ENCODE data around the gene AHDC1.

- TF ChIP-seq CTCF (IDR thresholded peaks at IDR 0.05) (no peak), EZH2 (IDR thresholded peaks at IDR 0.05) (no peak)
Measured at GRCh38 chr1:27650539-27651175, 46.7 kb upstream of the AHDC1 start.

All from neural progenitor cell (in vitro differentiated cells).